IMR-90 (cell line): ENCODE measurements around the gene MARCKSL1. TPM values are rescaled to one million over a fixed set of nuclear protein-coding genes. Genes with fewer than 3 reads are reported as not detected.

ENCODE experiments used
- ATAC-seq: fragments of 200-7000 bp; cut with Tn5 transposase; 2 replicates; pipeline ENCODE4 v1.9.1; 2020; ENCODE audit warnings: low read depth, mild to moderate bottlenecking, moderate library complexity
- BruUV-seq: library from RNA; stranded (reverse); fragments of 400-500 nt; replicated peaks from 2 replicates; lab custom pipeline; 2021; lab: Mats Ljungman, UMichigan
- CTCF ChIA-PET: fragments of 300-600 bp; formaldehyde crosslinking; extraction: SDS; loops from one replicate; lab custom pipeline; 2021; ENCODE audit warnings: antibody characterized with exemption; lab: Yijun Ruan, JAX
- POLR2A ChIA-PET: fragments of 300-600 bp; sonication (Branson Sonifier 250); formaldehyde crosslinking; loops from one replicate; lab custom pipeline; 2022; ENCODE audit warnings: antibody characterized with exemption; ENCODE audit not compliant: unreplicated experiment; lab: Charles Lee
- DNase-seq: peaks from one replicate; pipeline ENCODE4 v3.0.0; 2013
- H2AFZ ChIP-seq: replicated peaks from 2 replicates; pipeline ENCODE3; 2013; ENCODE audit warnings: low read length, mild to moderate bottlenecking; ENCODE audit not compliant: poor library complexity
- H2AK5ac ChIP-seq: 2 replicates; pipeline ENCODE4 v1.6.1; 2013; ENCODE audit warnings: low read depth, low read length, inconsistent platforms
- H2AK9ac ChIP-seq: replicated peaks from 2 replicates; pipeline ENCODE3; 2013; ENCODE audit warnings: mild to moderate bottlenecking, low read depth, low read length, moderate library complexity; ENCODE audit not compliant: poor library complexity
- H2BK120ac ChIP-seq: 2 replicates; pipeline ENCODE4 v1.6.1; 2013; ENCODE audit warnings: low read depth, low read length, inconsistent platforms
- H2BK15ac ChIP-seq: 3 replicates; pipeline ENCODE4 v1.6.1; 2013; ENCODE audit warnings: low read depth, low read length, inconsistent platforms
- H2BK20ac ChIP-seq: 2 replicates; pipeline ENCODE4 v1.6.1; 2013; ENCODE audit warnings: low read depth, mild to moderate bottlenecking, inconsistent platforms, low read length, moderate library complexity
- H2BK5ac ChIP-seq: 2 replicates; pipeline ENCODE4 v1.6.1; 2013; ENCODE audit warnings: mild to moderate bottlenecking, low read depth, low read length, inconsistent platforms; ENCODE audit not compliant: poor library complexity, severe bottlenecking
- H3K14ac ChIP-seq: replicated peaks from 2 replicates; pipeline ENCODE4 v1.6.1; 2013; ENCODE audit warnings: low read depth, low read length, inconsistent platforms
- H3K18ac ChIP-seq: 2 replicates; pipeline ENCODE4 v1.6.1; 2013; ENCODE audit warnings: low read depth, low read length, control low read depth
- H3K23ac ChIP-seq: 2 replicates; pipeline ENCODE4 v1.6.1; 2013; ENCODE audit warnings: low read depth, low read length, inconsistent platforms
- H3K27ac ChIP-seq: 2 replicates; pipeline ENCODE4 v1.5.1; 2013; ENCODE audit warnings: mild to moderate bottlenecking, control low read depth, low read length; ENCODE audit not compliant: insufficient read depth
- H3K27me3 ChIP-seq: 2 replicates; pipeline ENCODE4 v1.6.1; 2013; ENCODE audit warnings: low read length; ENCODE audit not compliant: control insufficient read depth, insufficient read depth
- H3K36me3 ChIP-seq: 2 replicates; pipeline ENCODE4 v1.6.1; 2013; ENCODE audit warnings: low read length, mixed read lengths; ENCODE audit not compliant: control insufficient read depth, insufficient read depth
- H3K4ac ChIP-seq: 2 replicates; pipeline ENCODE4 v1.6.1; 2013; ENCODE audit warnings: low read depth, low read length, inconsistent platforms
- H3K4me1 ChIP-seq: 2 replicates; pipeline ENCODE4 v1.6.1; 2013; ENCODE audit warnings: low read length, mixed read lengths; ENCODE audit not compliant: control insufficient read depth, insufficient read depth
- H3K4me2 ChIP-seq: 2 replicates; pipeline ENCODE4 v1.6.1; 2013; ENCODE audit warnings: low read depth, mild to moderate bottlenecking, control low read depth, low read length, moderate library complexity
- H3K4me3 ChIP-seq: 2 replicates; pipeline ENCODE4 v1.5.1; 2013; ENCODE audit warnings: low read depth, mild to moderate bottlenecking, control low read depth, low read length, moderate library complexity; ENCODE audit not compliant: insufficient read depth
- H3K56ac ChIP-seq: 2 replicates; pipeline ENCODE4 v1.6.1; 2013; ENCODE audit warnings: low read length, inconsistent platforms; ENCODE audit not compliant: insufficient read depth; ENCODE audit errors: extremely low read depth
- H3K79me1 ChIP-seq, 2 experiments: 2 replicates each; pipeline ENCODE4 v1.6.1; 2013; ENCODE audit warnings: low read length in 2 of 2, inconsistent platforms in 1 of 2, low read depth in 1 of 2
- H3K9ac ChIP-seq: 2 replicates; pipeline ENCODE4 v1.6.1; 2013; ENCODE audit warnings: low read depth, low read length, control low read depth
- H3K9me1 ChIP-seq: 2 replicates; pipeline ENCODE4 v1.6.1; 2013; ENCODE audit warnings: low read length, inconsistent platforms; ENCODE audit not compliant: insufficient read depth
- H3K9me3 ChIP-seq: 2 replicates; pipeline ENCODE4 v1.6.1; 2013; ENCODE audit warnings: low read length; ENCODE audit not compliant: control insufficient read depth, insufficient read depth
- H4K20me1 ChIP-seq: 2 replicates; pipeline ENCODE4 v1.6.1; 2013; ENCODE audit warnings: low read length, inconsistent platforms; ENCODE audit not compliant: insufficient read depth
- H4K5ac ChIP-seq: 2 replicates; pipeline ENCODE4 v1.6.1; 2013; ENCODE audit warnings: mild to moderate bottlenecking, low read depth, low read length, control low read depth
- H4K8ac ChIP-seq, 2 experiments: 2 replicates each; pipeline ENCODE4 v1.6.1; 2013; ENCODE audit warnings: low read depth in 2 of 2, low read length in 2 of 2, control low read depth in 1 of 2, inconsistent platforms in 1 of 2
- H4K91ac ChIP-seq: 2 replicates; pipeline ENCODE4 v1.6.1; 2013; ENCODE audit warnings: low read depth, low read length, inconsistent platforms; ENCODE audit not compliant: insufficient read depth
- CEBPB ChIP-seq: IDR thresholded peaks from 2 replicates; pipeline ENCODE4 v1.6.1; 2012; ENCODE audit warnings: low read depth, low read length, improper control_type of control experiment
- FOS ChIP-seq: fragments of 150-350 bp; IDR thresholded peaks from 2 replicates; pipeline ENCODE4 v1.6.1; 2016; ENCODE audit warnings: low read depth, low read length
- MXI1 ChIP-seq: IDR thresholded peaks from 2 replicates; pipeline ENCODE4 v1.6.1; 2012; ENCODE audit warnings: low read depth, mild to moderate bottlenecking, low read length, moderate library complexity, borderline replicate concordance
- NFE2L2 ChIP-seq: fragments of 150-350 bp; IDR thresholded peaks from 2 replicates; pipeline ENCODE4 v1.6.1; 2016; ENCODE audit warnings: low read depth, mild to moderate bottlenecking, low read length
- POLR2A ChIP-seq: IDR thresholded peaks from 2 replicates; pipeline ENCODE4 v1.6.1; 2012; ENCODE audit warnings: mild to moderate bottlenecking, low read depth, low read length
- RFX5 ChIP-seq: IDR thresholded peaks from 2 replicates; pipeline ENCODE4 v1.8.0; 2012; ENCODE audit warnings: low read depth, mild to moderate bottlenecking, low read length, moderate library complexity
- SMC3 ChIP-seq: fragments of 150-350 bp; IDR thresholded peaks from 2 replicates; pipeline ENCODE4 v1.6.1; 2016; ENCODE audit warnings: low read depth, mild to moderate bottlenecking, antibody characterized with exemption, low read length, moderate library complexity
- WGBS, 2 experiments: methylation state at CpG; one replicate each; pipeline versions ENCODE4 v1.1.5 to v1.1.7; 2013; ENCODE audit warnings: missing lambda C conversion rate in 2 of 2; ENCODE audit not compliant: insufficient read length in 1 of 2; ENCODE audit errors: extremely low coverage in 2 of 2; 5-methylcytosine and 5-hydroxymethylcytosine counted together
- dilution Hi-C: fragments of 300-500 bp; cut with HindIII; formaldehyde crosslinking; loops from one replicate; pipeline ENCODE4 v1.14.3; 2018; ENCODE audit warnings: low sequenced_read_pairs; ENCODE audit not compliant: unreplicated experiment
- in situ Hi-C: fragments of 300-500 bp; cut with MboI; formaldehyde crosslinking; loops from 3 replicates; pipeline ENCODE4 v1.14.3; 2019; ENCODE audit warnings: low sequenced_read_pairs, inconsistent platforms, mixed read lengths
- intact Hi-C: fragments of 100-400 bp; cut with micrococcal nuclease; formaldehyde crosslinking; loops from 2 replicates; pipeline ENCODE4 v1.10.0; 2022
- polyA plus RNA-seq, 3 experiments: library from polyadenylated mRNA; depleted of rRNA; stranded (reverse); fragments of >200 nt; gene quantifications; 2 replicates each; pipeline ENCODE4 v1.2.3, GENCODE V29; 2012; ENCODE audit warnings: low replicate concordance in 1 of 3
- total RNA-seq: library from RNA; depleted of rRNA; stranded (reverse); fragments of >200 nt; gene quantifications from 2 replicates; pipeline ENCODE4 v1.2.3, GENCODE V29; 2012

MARCKSL1 gene
- total and polyA plus RNA-seq, 2 of the 4 experiments (the other 2 are of a cell fraction) = 37.5 to 218 TPM

DNA sequence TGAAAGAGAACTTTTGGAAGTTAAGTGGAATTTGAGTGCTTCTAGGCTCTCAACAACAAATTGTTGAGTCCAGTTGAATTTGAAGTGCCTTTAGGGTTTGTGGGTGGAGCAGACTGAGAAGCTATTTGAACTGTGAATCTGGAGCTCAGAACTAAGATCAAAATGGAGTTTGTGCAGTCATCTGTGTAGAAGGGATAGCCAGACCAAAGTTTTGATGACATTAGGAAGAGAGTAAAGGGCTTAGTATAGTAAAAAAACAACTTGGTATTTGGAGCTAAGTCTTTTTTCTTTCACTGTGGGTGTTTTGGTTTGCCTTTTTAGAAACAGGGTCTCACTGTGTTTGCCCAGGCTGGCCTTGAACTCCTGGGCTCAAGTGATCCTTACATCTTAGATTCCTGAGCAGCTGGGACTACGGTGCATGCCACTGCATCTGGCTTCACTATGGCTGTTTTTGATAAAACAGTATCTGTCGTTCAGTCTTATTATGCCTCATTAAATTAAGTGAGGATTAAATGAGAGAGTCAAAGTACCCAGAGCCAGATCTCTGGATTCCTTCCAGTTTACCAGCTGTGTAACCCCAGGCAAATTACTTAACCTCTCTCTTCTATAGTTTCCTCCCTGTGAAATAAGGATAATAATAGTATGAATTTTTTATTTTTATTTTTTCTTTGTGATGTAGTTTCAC is 24.2 kb downstream of the MARCKSL1 start:
- Histone ChIP-seq H3K4ac (no peak overlapping the region), H3K9me1 (peaks cover 9% of the 10 kb centered on the region), H3K56ac (no peak overlapping the region), H3K4me3 (no peak overlapping the region), H3K4me1 (peaks cover 5% of the 10 kb centered on the region), H3K23ac (no peak overlapping the region), H3K18ac (no peak overlapping the region), H3K4me2 (no peak overlapping the region), H2BK20ac (no peak overlapping the region), H2BK15ac (no peak overlapping the region), H4K8ac (no peak overlapping the region), H2BK120ac (no peak overlapping the region), H4K91ac (no peak overlapping the region), H3K9ac (no peak overlapping the region), H2AK5ac (no peak overlapping the region), H3K9me3 (no peaks in the 10 kb centered on the region), H3K36me3 (peaks cover 5% of the 10 kb centered on the region), H2AFZ (no peak overlapping the region), H3K27ac (no peak overlapping the region), H2AK9ac (no peak overlapping the region), H3K79me1 (peaks cover 37 to 67% of the 10 kb centered on the region in 2 experiments), H4K20me1 (peaks cover 7% of the 10 kb centered on the region), H4K5ac (no peak overlapping the region; the same call in 1 of the 2 replicates), H2BK5ac (no peak overlapping the region), H3K27me3 (no peaks in the 10 kb centered on the region), H3K14ac (no peak overlapping the region)
- no peak; the same call in 1 of the 2 replicates for ATAC-seq
- dilution Hi-C loops (no loop called here), in situ Hi-C loops (no loop called here), intact Hi-C loops (loop anchor here (5.0 kb wide), 1 partner anchor 70 kb away; no protein-coding TSS in a partner anchor)
- no TSS peak for BruUV-seq
- no peak for TF ChIP-seq FOS
- TF ChIP-seq SMC3 = no peak
- TF ChIP-seq POLR2A = no peak
- no peak for TF ChIP-seq RFX5
- no peak for TF ChIP-seq NFE2L2
- no peak for TF ChIP-seq MXI1
- no peak for TF ChIP-seq CEBPB
- DNase-seq = no peak
- 83% methylated on average over 1 of the region's 2 CpGs; no CpG with 5 or more reads in 1 of the 2 experiments for WGBS, 2 experiments
- CTCF ChIA-PET = interaction anchor here (0.6 kb wide), 1 partner anchor 53 kb away, joined by 3 read pairs; no protein-coding TSS in a partner anchor
- POLR2A ChIA-PET = no interaction called here
